Astrocyte (in vitro differentiated cells and primary cell): ENCODE data around the gene TJP1.

Experiments used
- EZH2 ChIP-seq: IDR thresholded peaks from 2 replicates; pipeline ENCODE4 v1.6.1; 2012; ENCODE audit warnings: mild to moderate bottlenecking, low read length, inconsistent platforms; ENCODE audit not compliant: insufficient read depth
- TF ChIP-seq, protein P1 (sequence below): IDR thresholded peaks from 2 replicates; pipeline ENCODE4 v1.5.1; 2011; ENCODE audit warnings: low read depth, mild to moderate bottlenecking, inconsistent platforms, low read length, moderate library complexity; ENCODE audit not compliant: insufficient read depth

DNA sequence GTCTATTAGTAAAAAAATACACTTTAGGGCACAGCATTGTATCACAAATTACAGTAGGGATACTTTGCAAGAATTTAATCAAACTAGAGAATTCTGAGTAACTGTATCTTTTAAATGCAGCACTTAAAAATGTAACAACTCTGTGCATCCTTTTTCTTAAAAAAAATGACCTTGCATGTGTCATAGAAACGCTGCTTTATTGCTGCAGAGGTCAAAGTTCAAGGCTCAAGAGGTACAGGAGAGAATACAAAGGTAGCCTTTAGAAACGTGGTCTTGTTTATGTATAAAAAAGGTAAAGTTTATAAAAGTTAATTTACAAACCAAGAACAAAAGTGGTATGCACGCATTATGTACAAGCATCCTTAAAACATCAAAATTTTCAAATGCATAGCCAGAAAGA, 122.0 kb downstream of the TJP1 start:
- no peak for TF ChIP-seq EZH2
- TF ChIP-seq, protein P1, sequence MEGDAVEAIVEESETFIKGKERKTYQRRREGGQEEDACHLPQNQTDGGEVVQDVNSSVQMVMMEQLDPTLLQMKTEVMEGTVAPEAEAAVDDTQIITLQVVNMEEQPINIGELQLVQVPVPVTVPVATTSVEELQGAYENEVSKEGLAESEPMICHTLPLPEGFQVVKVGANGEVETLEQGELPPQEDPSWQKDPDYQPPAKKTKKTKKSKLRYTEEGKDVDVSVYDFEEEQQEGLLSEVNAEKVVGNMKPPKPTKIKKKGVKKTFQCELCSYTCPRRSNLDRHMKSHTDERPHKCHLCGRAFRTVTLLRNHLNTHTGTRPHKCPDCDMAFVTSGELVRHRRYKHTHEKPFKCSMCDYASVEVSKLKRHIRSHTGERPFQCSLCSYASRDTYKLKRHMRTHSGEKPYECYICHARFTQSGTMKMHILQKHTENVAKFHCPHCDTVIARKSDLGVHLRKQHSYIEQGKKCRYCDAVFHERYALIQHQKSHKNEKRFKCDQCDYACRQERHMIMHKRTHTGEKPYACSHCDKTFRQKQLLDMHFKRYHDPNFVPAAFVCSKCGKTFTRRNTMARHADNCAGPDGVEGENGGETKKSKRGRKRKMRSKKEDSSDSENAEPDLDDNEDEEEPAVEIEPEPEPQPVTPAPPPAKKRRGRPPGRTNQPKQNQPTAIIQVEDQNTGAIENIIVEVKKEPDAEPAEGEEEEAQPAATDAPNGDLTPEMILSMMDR: no peak
